SK-N-MC (cell line): ENCODE measurements around the gene DSC1.
"Not testable (repeated sequence)": the region's sequence is repeated elsewhere in the genome, so short reads cannot be mapped to it uniquely, and the experiment has no call there.

Experiments used
- DNase-seq: peaks from one replicate; pipeline ENCODE4 v3.0.0-alpha.2; 2011; ENCODE audit warnings: low read depth, low spot score
- H3K27ac ChIP-seq: fragments of 200-600 bp; sonication (generic); 2 replicates; pipeline ENCODE4 v1.5.1; 2016; ENCODE audit warnings: mixed run types
- H3K36me3 ChIP-seq: fragments of 200-600 bp; sonication (generic); 2 replicates; pipeline ENCODE4 v1.6.1; 2017; ENCODE audit warnings: antibody characterized with exemption, low read length, mixed read lengths; ENCODE audit not compliant: insufficient read depth
- H3K4me3 ChIP-seq: fragments of 200-600 bp; sonication (generic); 2 replicates; pipeline ENCODE4 v1.5.1; 2016
- H3K9ac ChIP-seq: fragments of 200-600 bp; sonication (generic); 2 replicates; pipeline ENCODE4 v1.8.0; 2017; ENCODE audit warnings: mixed run types, mixed read lengths; ENCODE audit not compliant: insufficient read length
- H3K9me3 ChIP-seq: fragments of 200-600 bp; sonication (generic); 2 replicates; pipeline ENCODE4 v1.6.1; 2017; ENCODE audit warnings: low read depth, mild to moderate bottlenecking, antibody characterized with exemption, low read length, moderate library complexity, mixed read lengths
- EZH2 ChIP-seq: fragments of 200-600 bp; sonication (generic); IDR thresholded peaks from one replicate; pipeline ENCODE4 v1.6.1; 2017; ENCODE audit warnings: antibody characterized with exemption
- FOXP2 ChIP-seq: optimal IDR thresholded peaks from 2 replicates; pipeline ENCODE3; 2011; ENCODE audit warnings: mild to moderate bottlenecking, moderate library complexity; ENCODE audit not compliant: insufficient read depth; ENCODE audit errors: extremely low read length, control extremely low read depth
- POLR2AphosphoS5 ChIP-seq: IDR thresholded peaks from 2 replicates; pipeline ENCODE4 v1.6.1; 2012; ENCODE audit warnings: mild to moderate bottlenecking, low read depth, low read length, borderline replicate concordance

DSC1 gene

GRCh38 chr18:31189757-31190156 lies 27.1 kb upstream of the DSC1 start:
- no peak overlapping the region for H3K9ac ChIP-seq
- H3K27ac ChIP-seq, result no peak overlapping the region
- no peaks in the 10 kb centered on the region for H3K9me3 ChIP-seq
- H3K4me3 ChIP-seq, result no peak overlapping the region
- TF ChIP-seq FOXP2 (no peak), EZH2 (no peak), POLR2AphosphoS5 (no peak)
- DNase-seq, result no peak
- H3K36me3 ChIP-seq, result no peaks in the 10 kb centered on the region

DNA sequence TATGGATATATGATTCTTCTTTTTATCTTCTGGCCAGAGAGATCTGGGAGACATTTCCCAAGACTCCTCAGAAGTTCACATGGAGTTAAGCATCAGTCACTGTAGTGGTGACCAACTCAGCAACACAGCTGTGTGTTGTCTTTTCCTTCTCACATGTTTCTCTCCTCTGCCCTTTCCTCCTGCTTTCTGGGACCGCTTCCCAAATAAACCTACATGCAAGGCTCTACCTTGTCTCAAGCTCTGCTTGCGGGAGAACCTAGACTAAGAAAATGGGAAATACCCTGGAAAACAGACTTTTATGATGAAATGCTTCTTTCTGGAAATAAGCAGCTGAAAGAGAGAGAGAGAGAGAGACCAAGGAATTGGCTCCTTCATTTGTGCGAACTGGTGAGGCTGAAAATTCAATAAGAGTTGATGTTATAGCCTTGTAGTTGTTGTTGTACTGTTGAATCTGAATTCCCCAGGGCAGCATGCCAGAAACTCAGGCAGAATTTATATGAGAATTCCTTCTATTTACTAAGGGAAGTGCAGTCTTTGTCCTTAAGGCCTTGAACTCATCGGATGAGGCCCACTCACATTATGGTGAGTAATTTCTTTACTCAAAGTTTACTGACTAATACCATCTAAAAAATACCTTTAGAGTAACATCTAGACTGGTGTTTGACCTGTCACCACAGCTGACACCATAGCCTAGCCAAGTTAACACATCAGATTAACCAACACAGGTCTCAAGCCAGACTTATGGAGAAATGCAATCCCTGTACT lies 22.7 kb upstream of the DSC1 start:
- Histone ChIP-seq H3K9ac (no peak overlapping the region), H3K36me3 (no peaks in the 10 kb centered on the region), H3K27ac (no peak overlapping the region), H3K9me3 (no peaks in the 10 kb centered on the region), H3K4me3 (no peak overlapping the region)
- no peak for TF ChIP-seq FOXP2
- TF ChIP-seq POLR2AphosphoS5, result no peak
- TF ChIP-seq EZH2, result no peak
- no peak for DNase-seq

DNA sequence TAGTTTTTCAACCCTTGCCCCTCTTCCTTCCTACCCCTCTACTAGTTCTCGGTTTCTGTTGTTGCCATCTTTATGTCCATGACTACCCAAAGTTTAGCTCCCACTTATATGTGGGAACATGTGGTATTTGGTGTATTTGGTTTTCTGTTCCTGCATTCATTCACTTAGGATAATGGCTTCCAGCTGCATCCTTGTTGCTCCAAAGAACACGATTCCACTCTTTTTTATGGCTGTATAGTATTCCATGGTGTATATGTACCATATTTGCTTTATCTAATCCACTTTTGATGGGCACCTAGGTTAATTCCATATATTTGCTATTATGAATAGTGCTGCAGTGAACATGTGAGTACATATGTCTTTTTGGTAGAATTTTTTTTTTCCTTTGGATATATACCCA lies 20.6 kb upstream of the DSC1 start:
- DNase-seq, result no peak
- no peaks in the 10 kb centered on the region for H3K36me3 ChIP-seq
- H3K9me3 ChIP-seq, result no peaks in the 10 kb centered on the region
- H3K9ac ChIP-seq, result no peak overlapping the region
- H3K4me3 ChIP-seq, result no peak overlapping the region
- H3K27ac ChIP-seq, result no peak overlapping the region
- no peak for TF ChIP-seq POLR2AphosphoS5
- no peak for TF ChIP-seq FOXP2
- no peak for TF ChIP-seq EZH2

- not testable (repeated sequence) for H3K27ac ChIP-seq, H3K9ac ChIP-seq, H3K36me3 ChIP-seq, H3K4me3 ChIP-seq, H3K9me3 ChIP-seq, DNase-seq
These were observed 14.7 kb upstream of the DSC1 start for GRCh38 chr18:31177369-31177768.

DNA sequence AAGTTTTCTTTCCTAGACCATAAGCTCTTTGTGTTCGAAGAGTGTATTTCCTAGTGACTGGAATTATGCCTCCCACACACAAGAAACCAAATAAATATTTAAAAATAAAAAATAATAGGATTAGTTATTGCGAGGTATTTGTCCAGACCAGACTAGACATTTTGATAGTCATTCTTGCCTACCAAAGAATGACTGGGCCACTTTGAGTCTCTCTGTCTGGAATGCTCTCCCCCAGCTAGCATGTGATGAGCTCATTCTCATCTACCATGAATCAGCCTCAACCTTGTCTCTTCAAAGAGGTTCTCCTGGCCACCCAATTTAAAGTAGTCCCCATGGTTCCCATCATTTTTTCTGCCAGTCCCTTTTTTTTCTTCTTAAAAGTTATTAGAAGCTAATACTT lies 13.9 kb upstream of the DSC1 start:
- no peak overlapping the region for H3K9ac ChIP-seq
- H3K27ac ChIP-seq, result no peak overlapping the region
- H3K4me3 ChIP-seq, result no peak overlapping the region

DNA sequence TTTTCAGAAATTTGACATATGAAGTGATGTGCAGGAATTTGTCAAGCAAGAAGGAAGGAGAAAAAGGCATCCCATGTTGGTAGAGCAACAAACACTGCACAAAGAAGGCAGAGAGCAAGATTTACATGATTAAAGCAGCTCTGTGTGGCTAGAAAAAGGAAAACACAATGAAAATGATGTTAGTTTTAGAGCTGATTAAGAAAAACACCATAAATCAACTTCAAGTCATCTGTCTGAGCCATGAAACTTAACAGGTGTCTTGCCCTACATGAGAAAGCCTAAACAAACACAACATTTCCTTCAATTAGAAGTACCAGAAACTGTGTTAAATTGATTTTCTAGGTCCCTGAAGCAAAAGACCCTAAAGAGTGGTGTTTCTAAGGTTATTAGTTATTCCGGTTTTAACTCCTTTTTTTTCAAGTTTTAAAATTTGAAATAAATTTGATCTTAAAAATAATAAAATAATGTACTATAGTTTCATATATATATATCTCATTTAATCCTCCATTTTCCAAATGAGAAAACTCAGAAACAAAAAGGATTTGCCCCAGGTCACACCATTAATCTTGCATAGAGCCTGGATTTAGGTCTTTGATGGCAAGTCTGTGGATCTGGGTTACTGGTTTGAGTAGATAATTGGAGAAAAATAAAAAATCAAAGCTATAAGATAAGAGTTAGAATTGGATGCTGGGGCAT lies 8.6 kb upstream of the DSC1 start:
- Histone ChIP-seq H3K9ac (no peak overlapping the region), H3K4me3 (no peak overlapping the region), H3K27ac (no peak overlapping the region), H3K9me3 (no peaks in the 10 kb centered on the region), H3K36me3 (no peaks in the 10 kb centered on the region)
- no peak for TF ChIP-seq POLR2AphosphoS5
- no peak for TF ChIP-seq FOXP2
- no peak for TF ChIP-seq EZH2
- no peak for DNase-seq

More for the DNA sequence above, 13.9 kb upstream of the DSC1 start:
- no peak for DNase-seq
- Histone ChIP-seq H3K36me3 (no peaks in the 10 kb centered on the region), H3K9me3 (no peaks in the 10 kb centered on the region)
- TF ChIP-seq FOXP2, result no peak
- TF ChIP-seq EZH2, result no peak
- no peak for TF ChIP-seq POLR2AphosphoS5

DNA sequence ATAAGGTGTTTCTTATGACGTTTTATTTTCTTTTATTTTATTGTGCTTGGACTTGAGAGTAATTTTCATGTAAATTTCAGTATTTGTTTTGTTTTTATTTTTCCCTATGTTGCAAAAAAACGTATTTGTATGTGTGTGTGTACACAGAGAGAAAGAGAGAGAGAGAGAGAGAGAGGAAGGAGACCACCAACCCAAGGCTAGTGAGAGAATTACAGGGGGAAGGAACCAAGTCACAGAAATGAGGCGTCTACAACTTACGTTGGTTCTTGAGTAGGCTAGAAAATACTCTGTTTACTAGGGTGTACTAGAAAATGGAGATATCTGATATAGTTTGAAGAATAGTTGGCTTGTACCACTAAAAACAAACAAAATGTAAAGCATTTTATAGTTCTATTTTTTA lies 7.7 kb upstream of the DSC1 start:
- Histone ChIP-seq H3K36me3 (no peaks in the 10 kb centered on the region), H3K27ac (no peak overlapping the region), H3K9ac (no peak overlapping the region), H3K4me3 (no peak overlapping the region), H3K9me3 (no peaks in the 10 kb centered on the region)
- TF ChIP-seq FOXP2 (no peak), POLR2AphosphoS5 (no peak)
- no peak for DNase-seq

DNA sequence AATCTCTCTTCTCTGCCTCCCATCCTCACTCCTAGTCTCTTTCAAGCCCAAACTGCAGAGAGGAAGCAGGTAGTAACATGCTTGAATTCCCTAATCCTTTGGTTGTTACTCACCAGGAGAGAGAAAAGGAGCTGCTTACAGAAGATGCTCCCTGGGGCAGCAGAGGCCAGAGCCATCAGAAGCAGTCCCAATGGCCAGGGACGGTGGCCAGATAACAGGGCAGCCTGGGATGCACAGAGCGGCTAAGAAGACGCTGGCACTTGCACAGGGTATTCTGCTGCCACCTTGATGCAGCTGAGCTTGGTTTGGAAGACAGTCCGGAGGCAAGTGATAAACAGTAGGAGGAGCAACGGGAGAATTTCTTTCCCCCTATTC lies 250 bp downstream of the DSC1 start:
- Histone ChIP-seq H3K9ac (no peak overlapping the region), H3K27ac (no peak overlapping the region), H3K36me3 (no peaks in the 10 kb centered on the region), H3K4me3 (no peak overlapping the region), H3K9me3 (no peaks in the 10 kb centered on the region)
- no peak for TF ChIP-seq FOXP2
- TF ChIP-seq EZH2, result no peak
- TF ChIP-seq POLR2AphosphoS5, result no peak
- DNase-seq, result no peak

DNA sequence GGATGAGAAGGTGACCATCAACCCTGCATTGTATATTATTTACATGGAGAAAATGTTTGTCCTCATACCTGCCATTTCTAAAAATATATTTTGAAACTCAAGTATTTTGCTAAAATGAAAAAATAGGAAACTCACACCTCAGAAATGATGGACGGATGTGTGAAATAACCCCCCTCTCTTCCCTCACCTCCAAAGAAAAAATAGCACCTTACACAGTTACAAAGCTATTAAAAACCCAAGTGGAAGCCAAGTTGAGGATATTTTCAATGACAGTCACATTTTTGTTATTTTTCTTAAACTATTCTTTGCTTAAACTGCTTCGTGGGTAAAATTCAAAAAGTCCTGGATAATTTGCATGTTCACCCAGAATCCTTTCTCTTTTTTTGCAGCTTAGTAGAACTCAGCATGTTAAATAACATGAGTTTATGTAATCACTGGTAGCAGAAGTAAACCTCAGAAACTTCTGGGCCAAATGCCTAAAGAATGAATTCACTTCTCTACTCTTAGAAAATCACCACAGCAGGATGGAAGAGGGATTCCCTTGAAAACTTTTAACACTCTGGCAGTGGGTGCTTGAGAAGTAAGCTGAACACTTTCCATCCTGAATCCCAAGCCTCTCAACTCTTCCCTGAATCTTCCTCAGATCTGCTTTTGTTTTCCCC lies 768 bp downstream of the DSC1 start:
- Histone ChIP-seq H3K9me3 (no peaks in the 10 kb centered on the region), H3K36me3 (no peaks in the 10 kb centered on the region)
- TF ChIP-seq POLR2AphosphoS5 (no peak), EZH2 (no peak), FOXP2 (no peak)

More for the DNA sequence above, 768 bp downstream of the DSC1 start:
- Histone ChIP-seq H3K9ac (no peak overlapping the region), H3K4me3 (no peak overlapping the region), H3K27ac (no peak overlapping the region)
- no peak for DNase-seq
